Stimulated activated CD4-positive, alpha-beta T cell treated with anti-CD3 and anti-CD28 coated beads, TNF-alpha, amount 100 ng/mL, for 4 hours (primary cell): ENCODE measurements around the gene ADIPOQ.
"Not testable (repeated sequence)": the region's sequence is repeated elsewhere in the genome, so short reads cannot be mapped to it uniquely, and the experiment has no call there.

Experiments
- DNase-seq, 3 experiments: peaks; one replicate each; pipeline ENCODE4 v3.0.0-alpha.2; 2020; ENCODE audit warnings: low read depth in 3 of 3

ADIPOQ gene

DNA sequence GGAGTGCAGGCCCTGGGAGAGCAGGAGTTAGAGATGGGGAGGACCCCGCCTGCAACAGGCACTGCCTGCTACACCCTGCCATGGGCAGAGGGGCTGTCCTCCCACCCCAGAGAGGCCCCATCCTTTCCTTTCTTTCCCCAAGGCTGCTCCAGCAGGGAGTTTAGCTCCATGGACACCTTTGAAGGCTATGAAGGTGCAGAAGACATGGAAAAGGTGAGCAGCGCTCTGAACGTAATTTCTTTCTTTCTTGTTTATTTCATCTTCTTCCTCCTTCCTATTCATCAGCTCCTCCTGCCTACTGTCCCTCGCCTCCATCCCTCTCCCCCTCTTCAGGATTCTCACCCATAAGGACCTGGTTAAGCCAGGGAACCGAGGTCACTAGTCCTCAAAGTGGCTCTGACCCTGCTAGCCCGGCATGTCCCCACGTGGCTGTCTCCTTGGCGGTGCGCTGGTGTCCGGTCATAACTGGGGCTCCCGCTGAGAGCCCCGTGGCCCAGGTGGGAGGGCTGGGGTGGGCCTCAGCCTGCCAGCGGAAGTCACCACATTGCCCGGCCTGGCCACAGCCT, 16.0 kb upstream of the ADIPOQ start:
- no peak for DNase-seq

- DNase-seq: peak; percentile 66 to 79 (median 74)
These were observed 15.3 kb upstream of the ADIPOQ start for GRCh38 chr3:186826976-186827857.

DNA sequence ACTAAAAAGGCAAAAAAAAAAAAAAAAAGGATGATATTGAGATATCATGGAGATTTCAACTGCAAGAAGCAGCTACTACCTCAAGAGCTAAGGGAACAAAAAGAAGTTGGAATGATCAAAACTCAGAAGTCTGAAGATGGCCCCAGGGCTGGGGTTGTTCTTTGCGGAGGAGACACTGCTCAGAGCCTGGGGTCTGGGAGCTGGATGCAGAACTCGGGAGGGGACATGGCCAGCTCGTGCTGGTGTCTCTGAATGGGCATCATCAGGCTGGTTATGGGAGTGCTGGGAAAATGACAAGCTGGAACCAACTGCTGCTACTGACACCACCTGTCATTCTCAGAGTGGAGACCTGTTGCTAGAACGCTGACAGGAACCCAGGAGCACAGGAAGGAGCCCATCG, 14.2 kb upstream of the ADIPOQ start:
- no peak for DNase-seq

DNA sequence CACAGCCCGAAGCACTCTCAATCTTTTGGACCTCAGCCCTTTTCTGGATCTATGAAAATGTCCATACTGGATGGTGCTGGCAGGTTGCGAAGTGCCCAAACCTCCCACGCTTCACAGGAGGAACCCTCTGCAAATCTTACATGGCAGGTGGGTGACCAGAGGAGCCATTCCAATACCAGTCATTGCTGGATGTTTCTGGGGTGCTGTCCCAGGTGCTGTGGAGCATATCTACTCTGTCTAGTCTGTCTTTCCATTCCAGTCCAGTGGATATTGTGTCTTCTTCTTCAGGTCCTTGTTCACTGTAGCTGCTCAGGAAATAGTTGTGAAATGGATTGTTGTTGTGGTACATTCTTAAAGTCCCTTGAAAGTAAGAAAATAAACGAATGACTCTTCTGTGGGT, 10.7 kb upstream of the ADIPOQ start:
- no peak for DNase-seq

DNA sequence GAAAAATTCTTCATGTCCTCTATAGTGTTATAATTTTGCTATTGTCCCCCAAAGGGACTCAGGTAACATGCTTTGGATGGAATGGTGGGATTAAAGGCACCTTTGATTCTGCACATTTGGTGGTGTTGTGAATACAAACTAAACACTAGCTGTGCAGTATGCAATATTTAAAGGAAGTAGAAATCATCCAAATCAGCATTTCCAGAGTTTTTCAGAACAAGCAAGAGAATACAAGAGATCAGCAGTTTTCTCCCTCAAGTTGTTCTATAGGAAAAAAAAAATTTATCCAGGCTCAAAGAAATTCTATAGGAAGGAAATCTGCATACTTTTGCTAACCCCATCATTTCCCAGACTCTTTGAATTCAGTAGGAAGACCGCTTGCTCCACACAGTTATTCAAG, 10.2 kb upstream of the ADIPOQ start:
- DNase-seq: no peak

- DNase-seq: no peak
These were observed 2.5 kb upstream of the ADIPOQ start for GRCh38 chr3:186839874-186840641.

DNA sequence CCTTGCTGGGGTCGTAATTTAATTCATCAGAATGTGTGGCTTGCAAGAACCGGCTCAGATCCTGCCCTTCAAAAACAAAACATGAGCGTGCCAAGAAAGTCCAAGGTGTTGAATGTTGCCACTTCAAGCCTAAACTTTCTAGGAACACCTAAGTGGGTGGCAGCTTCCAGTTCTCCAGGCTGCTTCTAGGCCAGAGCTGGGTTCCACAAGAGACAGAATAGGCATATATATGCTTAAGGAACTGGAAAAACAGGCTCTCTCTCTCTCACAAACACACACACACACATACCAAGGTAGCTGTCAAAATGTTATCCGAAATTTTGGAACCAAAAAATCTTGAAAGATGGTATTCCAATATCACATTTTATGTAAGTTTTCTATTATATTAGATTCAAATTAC, 890 bp upstream of the ADIPOQ start:
- no peak for DNase-seq

- DNase-seq: no peak
These were observed 526 bp downstream of the ADIPOQ start for GRCh38 chr3:186843039-186843432.

- DNase-seq: no peak
These were observed 2.4 kb downstream of the ADIPOQ start for GRCh38 chr3:186844908-186845307.

- DNase-seq: no peak
These were observed 3.2 kb downstream of the ADIPOQ start for GRCh38 chr3:186845756-186846155.

DNA sequence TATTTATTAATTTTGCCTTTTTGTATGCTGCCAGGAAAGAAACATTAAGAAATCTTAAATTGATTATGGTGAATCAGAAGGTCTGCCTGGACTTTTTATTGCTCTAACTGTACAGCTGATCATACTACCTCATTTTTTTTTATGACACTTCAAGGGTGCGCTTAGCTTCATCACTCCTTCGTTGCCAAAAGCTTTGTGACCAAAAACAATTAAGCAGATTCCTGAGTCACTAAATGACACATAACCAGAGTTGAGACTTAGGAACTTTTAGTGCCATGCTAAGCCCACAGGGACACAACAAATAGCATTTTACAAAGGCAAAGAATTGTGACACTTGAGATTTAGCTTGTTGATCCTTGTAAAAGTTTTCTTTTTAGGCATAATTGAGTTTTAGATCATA, 4.9 kb downstream of the ADIPOQ start:
- DNase-seq: no peak

GRCh38 chr3:186849374-186849975, 7.0 kb downstream of the ADIPOQ start:
- DNase-seq: no peak

GRCh38 chr3:186851835-186852234, 9.3 kb downstream of the ADIPOQ start:
- DNase-seq: not testable (repeated sequence)

DNA sequence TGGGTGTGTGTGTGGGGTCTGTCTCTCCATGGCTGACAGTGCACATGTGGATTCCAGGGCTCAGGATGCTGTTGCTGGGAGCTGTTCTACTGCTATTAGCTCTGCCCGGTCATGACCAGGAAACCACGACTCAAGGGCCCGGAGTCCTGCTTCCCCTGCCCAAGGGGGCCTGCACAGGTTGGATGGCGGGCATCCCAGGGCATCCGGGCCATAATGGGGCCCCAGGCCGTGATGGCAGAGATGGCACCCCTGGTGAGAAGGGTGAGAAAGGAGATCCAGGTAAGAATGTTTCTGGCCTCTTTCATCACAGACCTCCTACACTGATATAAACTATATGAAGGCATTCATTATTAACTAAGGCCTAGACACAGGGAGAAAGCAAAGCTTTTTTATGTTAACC, 10.5 kb downstream of the ADIPOQ start:
- DNase-seq: no peak

DNA sequence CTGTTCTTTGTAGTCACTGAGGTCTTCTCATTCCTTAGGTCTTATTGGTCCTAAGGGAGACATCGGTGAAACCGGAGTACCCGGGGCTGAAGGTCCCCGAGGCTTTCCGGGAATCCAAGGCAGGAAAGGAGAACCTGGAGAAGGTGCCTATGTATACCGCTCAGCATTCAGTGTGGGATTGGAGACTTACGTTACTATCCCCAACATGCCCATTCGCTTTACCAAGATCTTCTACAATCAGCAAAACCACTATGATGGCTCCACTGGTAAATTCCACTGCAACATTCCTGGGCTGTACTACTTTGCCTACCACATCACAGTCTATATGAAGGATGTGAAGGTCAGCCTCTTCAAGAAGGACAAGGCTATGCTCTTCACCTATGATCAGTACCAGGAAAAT, 11.6 kb downstream of the ADIPOQ start:
- no peak for DNase-seq

DNA sequence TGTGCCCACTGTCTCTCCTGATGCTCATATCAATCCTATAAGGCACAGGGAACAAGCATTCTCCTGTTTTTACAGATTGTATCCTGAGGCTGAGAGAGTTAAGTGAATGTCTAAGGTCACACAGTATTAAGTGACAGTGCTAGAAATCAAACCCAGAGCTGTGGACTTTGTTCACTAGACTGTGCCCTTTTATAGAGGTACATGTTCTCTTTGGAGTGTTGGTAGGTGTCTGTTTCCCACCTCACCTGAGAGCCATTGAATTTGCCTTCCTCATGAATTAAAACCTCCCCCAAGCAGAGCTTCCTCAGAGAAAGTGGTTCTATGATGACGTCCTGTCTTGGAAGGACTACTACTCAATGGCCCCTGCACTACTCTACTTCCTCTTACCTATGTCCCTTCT, 12.4 kb downstream of the ADIPOQ start:
- no peak for DNase-seq

DNA sequence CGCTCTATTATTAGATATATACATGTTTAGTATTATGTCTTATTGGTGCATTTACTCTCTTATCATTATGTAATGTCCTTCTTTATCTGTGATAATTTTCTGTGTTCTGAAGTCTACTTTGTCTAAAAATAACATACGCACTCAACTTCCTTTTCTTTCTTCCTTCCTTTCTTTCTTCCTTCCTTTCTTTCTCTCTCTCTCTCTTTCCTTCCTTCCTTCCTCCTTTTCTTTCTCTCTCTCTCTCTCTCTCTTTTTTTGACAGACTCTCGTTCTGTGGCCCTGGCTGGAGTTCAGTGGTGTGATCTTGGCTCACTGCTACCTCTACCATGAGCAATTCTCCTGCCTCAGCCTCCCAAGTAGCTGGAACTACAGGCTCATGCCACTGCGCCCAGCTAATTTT, 15.2 kb downstream of the ADIPOQ start:
- no peak for DNase-seq

GRCh38 chr3:186865215-186865853, 22.8 kb downstream of the ADIPOQ start:
- DNase-seq: not testable (repeated sequence)

DNA sequence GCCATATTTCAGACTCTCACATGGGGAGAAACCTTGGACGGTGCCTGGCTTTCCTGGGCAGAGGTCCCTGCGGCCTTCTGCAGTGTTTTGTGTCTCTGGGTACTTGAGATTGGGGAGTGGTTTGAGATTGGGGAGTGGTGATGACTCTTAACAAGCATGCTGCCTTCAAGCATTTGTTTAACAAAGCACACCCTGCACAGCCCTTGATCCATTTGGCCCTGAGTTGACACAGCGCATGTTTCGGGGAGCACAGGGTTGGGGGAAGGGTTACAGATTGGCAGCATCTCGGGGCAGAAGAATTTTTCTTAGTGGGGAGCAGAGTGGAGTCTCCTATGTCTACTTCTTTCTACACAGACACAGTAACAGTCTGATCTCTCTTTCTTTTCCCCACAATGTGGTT, 23.6 kb downstream of the ADIPOQ start:
- not testable (repeated sequence) for DNase-seq

GRCh38 chr3:186869253-186870100, 27.0 kb downstream of the ADIPOQ start:
- no peak for DNase-seq
